Heart right ventricle (tissue), 16 donors: ENCODE data around the gene FBXO2. TPM values are rescaled to one million over a fixed set of nuclear protein-coding genes. Genes with fewer than 3 reads are reported as not detected.
"Not testable (repeated sequence)": the region's sequence is repeated elsewhere in the genome, so short reads cannot be mapped to it uniquely, and the experiment has no call there.

Experiments used
- ATAC-seq, 8 donors: fragments of 200-7000 bp; cut with Tn5 transposase; one replicate each; pipeline ENCODE4 v1.9.1; 2020; ENCODE audit warnings: mild to moderate bottlenecking in 8 of 8, moderate library complexity in 8 of 8, moderate number of reproducible peaks in 1 of 8
- DNase-seq, 2 donors: peaks; one replicate each; pipeline ENCODE4 v3.0.0-alpha.2; 2020
- H3K27ac ChIP-seq, 10 donors: fragments of 200-600 bp; sonication (generic) in 2 of 10; one replicate each; pipeline versions ENCODE4 v1.5.0 to v1.8.0; 2020 to 2022; ENCODE audit warnings: mild to moderate bottlenecking in 3 of 10
- H3K27me3 ChIP-seq, 7 donors: fragments of 200-600 bp; one replicate each; pipeline ENCODE4 v1.8.0; 2021 to 2022; ENCODE audit warnings: mild to moderate bottlenecking in 2 of 7
- H3K36me3 ChIP-seq, 9 donors: fragments of 200-600 bp; sonication (generic) in 1 of 9; one replicate each; pipeline versions ENCODE4 v1.5.0 to v1.8.0; 2020 to 2022; ENCODE audit warnings: mild to moderate bottlenecking in 2 of 9
- H3K4me1 ChIP-seq, 9 donors: fragments of 200-600 bp; sonication (generic) in 1 of 9; one replicate each; pipeline versions ENCODE4 v1.5.0 to v1.8.0; 2020 to 2022; ENCODE audit warnings: mild to moderate bottlenecking in 4 of 9
- H3K4me3 ChIP-seq, 10 donors: fragments of 200-600 bp; sonication (generic) in 2 of 10; one replicate each; pipeline versions ENCODE4 v1.5.0 to v1.8.0; 2020 to 2022; ENCODE audit warnings: mild to moderate bottlenecking in 7 of 10, moderate library complexity in 2 of 10
- H3K9me3 ChIP-seq, 11 donors: fragments of 200-600 bp in 10 of 11; sonication (generic) in 2 of 11; one replicate each; pipeline versions ENCODE4 v1.5.0 to v1.8.0; 2013 to 2022; ENCODE audit warnings: mild to moderate bottlenecking in 2 of 11, control low read depth in 1 of 11, moderate library complexity in 1 of 11
- CTCF ChIP-seq, 9 donors: fragments of 200-600 bp; sonication (generic) in 2 of 9; IDR thresholded peaks; one replicate each; pipeline versions ENCODE4 v1.5.0 to v1.8.0; 2021 to 2022; ENCODE audit warnings: antibody characterized with exemption in 9 of 9, mild to moderate bottlenecking in 5 of 9, moderate library complexity in 1 of 9
- WGBS, 2 donors: extraction: QIAGEN DNeasy Blood & Tissue Kit; methylation state at CpG; one replicate each; pipeline ENCODE4 v1.1.7; 2013; ENCODE audit warnings: inconsistent platforms in 1 of 2; 5-methylcytosine and 5-hydroxymethylcytosine counted together
- intact Hi-C, 10 donors: fragments of 100-400 bp; cut with DNase I; formaldehyde crosslinking; loops; one replicate each; pipeline versions ENCODE4 v1.11.1 to v1.14.2; 2022
- polyA plus RNA-seq, 2 donors: library from polyadenylated mRNA; stranded (reverse); fragments of 200-250 nt; gene quantifications; one replicate each; pipeline ENCODE4 v1.2.3, GENCODE V29; 2013
- total RNA-seq, 10 donors: library from RNA; stranded (reverse); fragmentation: NEBNext Ultra II Directional in 3 of 10; extraction: Animal tissue kit (Norgen Biotek cat#: 25700) in 3 of 10; gene quantifications; one replicate each; pipeline versions ENCODE4 v1.2.1 to v1.2.4, GENCODE V29; 2021 to 2023
- donor health status: Arrhythmogenic right ventricular cardiomyopathy.
- donor health status: ischemic (EF 13 %, LVEDD 7.1; RV severe dilation, severe dysfunction).
- donor health status: healthy with polysubstance abuse.
- donor health status: DM: no; HTN: yes; CAD: no.
- donor health status: DM: no; HTN: no; CAD: no.
- donor health status: ischemic (EF 25% LVEDD 6.9; RV normal size, moderate dysfunction).
- donor health status: ischemic (EF 25% LVEDD 5.7; RV mildly dilated, moderate dysfunction).
- donor health status: healthy.
- donor health status: DM: yes; HTN: yes; CAD: no.
- donor health status: Ischemic cardiomyopathy.
- donor health status: ischemic (EF 35%, LVEDD 5.7; RV mildly dilated, moderate dysfunction).
- donor health status: nonischemic (EF 11% LVEDD 7.7; RV severe dilation, severe dysfunction).
- donor health status: DM: yes; HTN: yes; CAD: no.
- donor health status: PGD.
- donor health status: ischemic (EF 29% LVEDD 5.4; RV normal size, mild dysfunction).
- donor health status: nonischemic (EF 23%, LVEDD 6.1; RV moderate dilation, normal function).

FBXO2 gene
- total and polyA plus RNA-seq, 12 donors = 0.70 to 5.5 (median 2.0) TPM

GRCh38 chr1:11613347-11613746, 40.9 kb downstream of the FBXO2 start:
- no peak for DNase-seq
- no peak for ATAC-seq
- Histone ChIP-seq H3K4me3 (no peak overlapping the region), H3K27me3 (peaks cover 0 to 49% (median 18%) of the 10 kb centered on the region in 7 donors), H3K27ac (no peak overlapping the region), H3K4me1 (peaks cover 0 to 7% (median 0%) of the 10 kb centered on the region in 9 donors), H3K36me3 (no peaks in the 10 kb centered on the region), H3K9me3 (no peaks in the 10 kb centered on the region)
- TF ChIP-seq CTCF (IDR thresholded peaks at IDR 0.05) = no peak
- intact Hi-C loops = no loop called here
- 82 to 84% methylated on average over 5 of the region's 5 CpGs for WGBS, 2 donors

DNA sequence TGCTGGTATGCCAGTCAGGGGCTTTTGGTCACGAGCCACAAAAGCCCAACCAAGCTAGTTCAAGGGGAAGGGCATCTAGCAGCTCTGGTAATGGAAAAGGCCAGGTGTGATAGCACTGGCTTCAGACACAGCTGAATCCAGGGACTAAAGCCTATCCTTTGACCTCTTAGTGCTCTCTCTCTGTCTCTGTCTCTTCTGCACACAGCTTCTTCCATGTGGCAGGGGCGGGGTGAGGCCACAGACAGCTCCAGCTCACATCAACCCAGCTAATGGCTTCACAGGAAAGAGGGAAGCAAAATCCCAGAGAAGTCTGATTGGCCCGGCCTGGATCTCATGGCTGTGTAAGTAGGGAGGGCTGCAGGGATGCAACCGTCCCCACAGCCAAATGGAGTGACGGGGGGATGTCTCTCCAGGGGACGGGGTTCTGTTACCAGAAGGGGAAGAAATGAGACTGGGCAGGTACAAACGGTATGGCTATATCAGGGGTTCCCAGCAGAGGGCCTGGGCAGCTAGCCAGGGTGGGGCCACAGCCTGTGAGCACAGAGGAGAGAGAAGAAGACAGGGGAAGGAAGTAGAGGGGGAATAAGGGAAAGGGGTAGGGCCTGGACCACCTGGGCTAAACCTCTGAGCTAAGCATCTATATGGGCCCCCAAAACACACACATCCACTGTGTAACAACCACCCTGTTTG, 42.4 kb downstream of the FBXO2 start:
- TF ChIP-seq CTCF (IDR thresholded peaks at IDR 0.05) = no peak
- intact Hi-C loops = no loop called here
- H3K9me3 ChIP-seq = peaks cover 0 to 2% (median 0%) of the 10 kb centered on the region in 11 donors
- peaks cover 0 to 7% (median 0%) of the 10 kb centered on the region in 9 donors for H3K4me1 ChIP-seq
- ATAC-seq (no peak), DNase-seq (no peak)
- WGBS, 2 donors = 40 to 41% methylated on average over 7 of the region's 7 CpGs
- H3K27me3 ChIP-seq = peaks cover 0 to 37% (median 16%) of the 10 kb centered on the region in 7 donors
- H3K36me3 ChIP-seq = no peaks in the 10 kb centered on the region
- H3K4me3 ChIP-seq = no peak overlapping the region
- no peak overlapping the region for H3K27ac ChIP-seq

GRCh38 chr1:11610629-11611180, 43.5 kb downstream of the FBXO2 start:
- no peak for TF ChIP-seq CTCF (IDR thresholded peaks at IDR 0.05)
- no peak overlapping the region for H3K4me3 ChIP-seq
- DNase-seq (no peak), ATAC-seq (no peak)
- 51 to 54% methylated on average over 6 of the region's 6 CpGs for WGBS, 2 donors
- H3K27me3 ChIP-seq = peaks cover 0 to 29% (median 5%) of the 10 kb centered on the region in 7 donors
- H3K4me1 ChIP-seq = peaks cover 0 to 7% (median 0%) of the 10 kb centered on the region in 9 donors
- intact Hi-C loops = no loop called here
- no peak overlapping the region for H3K27ac ChIP-seq
- no peaks in the 10 kb centered on the region for H3K36me3 ChIP-seq
- peaks cover 0 to 5% (median 0%) of the 10 kb centered on the region in 11 donors for H3K9me3 ChIP-seq

DNA sequence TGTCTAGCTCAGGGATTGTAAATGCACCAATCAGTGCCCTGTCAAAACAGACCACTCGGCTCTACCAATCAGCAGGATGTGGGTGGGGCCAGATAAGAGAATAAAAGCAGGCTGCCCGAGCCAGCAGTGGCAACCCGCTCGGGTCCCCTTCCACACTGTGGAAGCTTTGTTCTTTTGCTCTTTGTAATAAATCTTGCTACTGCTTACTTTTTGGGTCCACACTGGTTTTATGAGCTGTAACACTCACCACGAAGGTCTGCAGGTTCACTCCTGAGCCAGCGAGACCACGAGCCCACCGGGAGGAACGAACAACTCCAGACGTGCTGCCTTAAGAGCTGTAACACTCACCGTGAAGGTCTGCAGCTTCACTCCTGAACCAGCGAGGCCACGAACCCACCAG, 44.9 kb downstream of the FBXO2 start:
- H3K4me1 ChIP-seq, ATAC-seq, intact Hi-C loops, H3K36me3 ChIP-seq, H3K9me3 ChIP-seq, H3K4me3 ChIP-seq, H3K27ac ChIP-seq, DNase-seq: not testable (repeated sequence)
- 79 to 83% methylated on average over 12 to 13 of the region's 13 CpGs for WGBS, 2 donors
- H3K27me3 ChIP-seq = peaks cover 0 to 16% (median 0%) of the 10 kb centered on the region in 7 donors

- H3K27ac ChIP-seq, DNase-seq, intact Hi-C loops, H3K9me3 ChIP-seq, ATAC-seq, H3K4me1 ChIP-seq, H3K36me3 ChIP-seq, H3K4me3 ChIP-seq: not testable (repeated sequence)
- 94 to 97% methylated on average over 24 to 31 of the region's 37 CpGs for WGBS, 2 donors
- H3K27me3 ChIP-seq = peaks cover 0 to 15% (median 0%) of the 10 kb centered on the region in 7 donors
Measured at GRCh38 chr1:11608596-11609130, 45.6 kb downstream of the FBXO2 start.
